Hematopoietic multipotent progenitor cell treated with erythropoietin and hydrocortisone succinate and interleukin-3 and kit ligand, for 17 days (in vitro differentiated cells): Measurements from ENCODE around the gene ELL.

Experiments
- DNase-seq: peaks from one replicate; pipeline ENCODE4 v3.0.0-alpha.2; 2015; ENCODE audit warnings: low spot score

Gene ELL

GRCh38 chr19:18488838-18489626, 32.8 kb downstream of the ELL start:
- no peak for DNase-seq

GRCh38 chr19:18488403-18488723, 33.5 kb downstream of the ELL start:
- no peak for DNase-seq

- no peak for DNase-seq
Observed at GRCh38 chr19:18487576-18488402, 34.1 kb downstream of the ELL start.

GRCh38 chr19:18486746-18487145, 35.1 kb downstream of the ELL start:
- no peak for DNase-seq

GRCh38 chr19:18484992-18485391, 36.9 kb downstream of the ELL start:
- DNase-seq, result no peak

- DNase-seq, result no peak
Observed at GRCh38 chr19:18483119-18483890, 38.6 kb downstream of the ELL start.

- no peak for DNase-seq
Observed at GRCh38 chr19:18481505-18482222, 40.2 kb downstream of the ELL start.

GRCh38 chr19:18480006-18480691, 41.7 kb downstream of the ELL start:
- DNase-seq, result no peak

- no peak for DNase-seq
Observed at GRCh38 chr19:18478545-18479311, 43.1 kb downstream of the ELL start.

GRCh38 chr19:18477974-18478373, 43.9 kb downstream of the ELL start:
- DNase-seq, result no peak

- no peak for DNase-seq
Observed at GRCh38 chr19:18477042-18477779, 44.7 kb downstream of the ELL start.

- DNase-seq, result no peak
Observed at GRCh38 chr19:18476507-18477041, 45.3 kb downstream of the ELL start.

- no peak for DNase-seq
Observed at GRCh38 chr19:18475762-18476331, 46.0 kb downstream of the ELL start.

- DNase-seq, result no peak
Observed at GRCh38 chr19:18475004-18475453, 46.8 kb downstream of the ELL start.

- DNase-seq, result no peak
Observed at GRCh38 chr19:18474366-18474887, 47.4 kb downstream of the ELL start.

- no peak for DNase-seq
Observed at GRCh38 chr19:18473706-18474087, 48.2 kb downstream of the ELL start.

GRCh38 chr19:18473003-18473705, 48.7 kb downstream of the ELL start:
- DNase-seq, result no peak

GRCh38 chr19:18470787-18471186, 51.1 kb downstream of the ELL start:
- no peak for DNase-seq
